H1 (cell line): Measurements from ENCODE around the gene GRIK4. TPM values are rescaled to one million over a fixed set of nuclear protein-coding genes. Genes with fewer than 3 reads are reported as not detected.

ENCODE experiments used
- ATF3 ChIP-seq: IDR thresholded peaks from 2 replicates; pipeline ENCODE4 v1.6.1; 2011; ENCODE audit warnings: low read depth, mild to moderate bottlenecking, low read length; ENCODE audit not compliant: insufficient read depth
- CHD7 ChIP-seq: fragments of 300-600 bp; sonication (generic); IDR thresholded peaks from 2 replicates; pipeline ENCODE4 v1.7.1; 2012; ENCODE audit warnings: low read length, moderate library complexity, mild to moderate bottlenecking, inconsistent platforms; ENCODE audit not compliant: insufficient replicate concordance
- RNF2 ChIP-seq: fragments of 200-900, 300-1000 bp; sonication (generic); IDR thresholded peaks from 2 replicates; pipeline ENCODE4 v1.7.1; 2016; ENCODE audit warnings: borderline replicate concordance, low read depth, mild to moderate bottlenecking, antibody characterized with exemption, low read length; ENCODE audit not compliant: poor library complexity, severe bottlenecking; ENCODE audit errors: missing control alignments
- polyA plus RNA-seq, 7 experiments: library from polyadenylated mRNA; depleted of rRNA in 3 of 7; stranded (reverse) in 5 of 7; unstranded in 2 of 7; fragments of >200 nt in 5 of 7; fragments of 200-250 nt in 2 of 7; gene quantifications; 1 replicate in 5 of 7; 2 replicates in 1 of 7; 4 replicates in 1 of 7; pipeline versions ENCODE4 v1.2.1 to v1.2.3, GENCODE V29; 2011 to 2013; ENCODE audit warnings: missing spikeins in 2 of 7, mixed read lengths in 2 of 7
- total RNA-seq: library from RNA; stranded (reverse); fragmentation: NEBNext Ultra II Directional; extraction: Animal tissue kit (Norgen Biotek cat#: 25700); gene quantifications from 2 replicates; pipeline ENCODE4 v1.2.1, GENCODE V29; 2021

Gene GRIK4
- total and polyA plus RNA-seq, 2 of the 8 experiments (the other 6 are each of a cell fraction or from before 2014, with no cell fraction given) = 1.2 to 2.9 TPM

- no peak for TF ChIP-seq CHD7
- TF ChIP-seq RNF2 = no peak
- TF ChIP-seq ATF3 = no peak
Measured at GRCh38 chr11:120499859-120500258, 11.7 kb upstream of the GRIK4 start (continued).
